K562 (cell line): ENCODE measurements around the gene POC1B. TPM values are rescaled to one million over a fixed set of nuclear protein-coding genes. Genes with fewer than 3 reads are reported as not detected.

Experiments used
- BCL6 ChIP-seq: fragments of 250-450 bp; sonication (Bioruptor Pico); IDR thresholded peaks from 2 replicates; pipeline ENCODE4 v1.4.0; 2020
- CBFA2T2 ChIP-seq: fragments of 450-650 bp; conservative IDR thresholded peaks from 2 replicates; pipeline ENCODE4 v1.6.1; 2017; ENCODE audit warnings: mild to moderate bottlenecking
- CBX1 ChIP-seq: sonication (generic); IDR thresholded peaks from 2 replicates; pipeline ENCODE4 v1.6.1; 2016; ENCODE audit warnings: antibody characterized with exemption, low read depth, mild to moderate bottlenecking
- ELF2 ChIP-seq: fragments of 250-450 bp; sonication (Bioruptor Pico); IDR thresholded peaks from 2 replicates; pipeline ENCODE4 v1.5.0; 2021; ENCODE audit warnings: mild to moderate bottlenecking
- ESRRB ChIP-seq: fragments of 250-450 bp; sonication (Bioruptor Pico); IDR thresholded peaks from 2 replicates; pipeline ENCODE4 v1.5.0; 2020; ENCODE audit warnings: mild to moderate bottlenecking, moderate library complexity, borderline replicate concordance
- ETV1 ChIP-seq: fragments of 450-650 bp; conservative IDR thresholded peaks from 2 replicates; pipeline ENCODE4 v1.6.1; 2016; ENCODE audit warnings: missing genetic modification characterization, control low read depth, low read depth, missing compliant biosample characterization
- HDGF ChIP-seq: fragments of 450-650 bp; IDR thresholded peaks from 2 replicates; pipeline ENCODE4 v1.6.1; 2016
- HNRNPH1 ChIP-seq: fragments of 200-400 bp; formaldehyde crosslinking; optimal IDR thresholded peaks from 2 replicates; pipeline ENCODE3; 2017; ENCODE audit warnings: low read depth, mild to moderate bottlenecking, low read length, moderate library complexity
- HNRNPUL1 ChIP-seq: fragments of 200-400 bp; formaldehyde crosslinking; IDR thresholded peaks from 2 replicates; pipeline ENCODE4 v1.6.1; 2017; ENCODE audit warnings: low read length
- HOMEZ ChIP-seq: fragments of 250-450 bp; sonication (Bioruptor Pico); IDR thresholded peaks from 2 replicates; pipeline ENCODE4 v1.4.0; 2020; ENCODE audit warnings: mild to moderate bottlenecking, moderate library complexity
- MAFG ChIP-seq: fragments of 450-650 bp; conservative IDR thresholded peaks from 2 replicates; pipeline ENCODE4 v1.6.1; 2016; ENCODE audit warnings: missing genetic modification characterization, missing compliant biosample characterization
- NR2C2 ChIP-seq, 2 experiments: fragments of 200-800 bp in 1 of 2; sonication (Bioruptor generic) in 1 of 2; sonication (generic) in 1 of 2; formaldehyde crosslinking in 1 of 2; IDR thresholded peaks; 2 replicates each; pipeline versions ENCODE4 v1.6.1 to v1.8.0; 2016 to 2022; ENCODE audit warnings: mild to moderate bottlenecking in 1 of 2, missing compliant biosample characterization in 1 of 2, missing genetic modification characterization in 1 of 2, missing genetic modification reagents in 1 of 2
- PHF20 ChIP-seq: fragments of 450-650 bp; IDR thresholded peaks from 2 replicates; pipeline ENCODE4 v1.6.1; 2018; ENCODE audit not compliant: partially characterized antibody
- RBM17 ChIP-seq: fragments of 200-400 bp; formaldehyde crosslinking; IDR thresholded peaks from 2 replicates; pipeline ENCODE4 v1.6.1; 2017; ENCODE audit warnings: low read depth, mild to moderate bottlenecking, low read length, borderline replicate concordance
- U2AF2 ChIP-seq: fragments of 200-400 bp; formaldehyde crosslinking; optimal IDR thresholded peaks from 2 replicates; pipeline ENCODE3; 2017; ENCODE audit warnings: low read depth, mild to moderate bottlenecking, low read length
- ZBTB7A ChIP-seq: IDR thresholded peaks from 2 replicates; pipeline ENCODE4 v1.6.1; 2011; ENCODE audit warnings: low read depth, mild to moderate bottlenecking, low read length, moderate library complexity, borderline replicate concordance; ENCODE audit not compliant: control insufficient read depth
- ZNF217 ChIP-seq: sonication (generic); formaldehyde crosslinking; IDR thresholded peaks from 2 replicates; pipeline ENCODE4 v1.8.0; 2022; ENCODE audit warnings: mild to moderate bottlenecking, missing genetic modification reagents
- ZNF431 ChIP-seq: sonication (generic); formaldehyde crosslinking; IDR thresholded peaks from 2 replicates; pipeline ENCODE4 v1.8.0; 2022; ENCODE audit warnings: mild to moderate bottlenecking, missing genetic modification reagents
- ZNF707 ChIP-seq: fragments of 250-450 bp; sonication (Bioruptor Pico); conservative IDR thresholded peaks from 2 replicates; pipeline ENCODE4 v1.8.0; 2022; ENCODE audit warnings: inconsistent platforms, mild to moderate bottlenecking, moderate library complexity
- polyA plus RNA-seq, 8 experiments: library from polyadenylated mRNA; depleted of rRNA in 4 of 8; stranded (reverse) in 5 of 8; unstranded in 3 of 8; fragments of >200 nt; fragmentation: Nextera tagmentation in 2 of 8; fragmentation: Illumina TruSeq in 1 of 8; extraction: Ambion mirVana in 2 of 8; extraction: Trizol in 1 of 8; gene quantifications; 2 replicates each; pipeline versions ENCODE4 v1.2.1 to v1.2.3, GENCODE V29; 2011 to 2014; ENCODE audit warnings: inconsistent platforms in 1 of 8, missing spikeins in 1 of 8
- total RNA-seq, 7 experiments: library from RNA; depleted of rRNA in 6 of 7; stranded (reverse); fragments of >200 nt in 6 of 7; fragmentation: Illumina TruSeq in 2 of 7; extraction: Trizol in 2 of 7; gene quantifications; 2 replicates each; pipeline versions ENCODE4 v1.2.1 to v1.2.3, GENCODE V29; 2011 to 2021; ENCODE audit warnings: low replicate concordance in 1 of 7
- TF ChIP-seq, protein P1 (sequence below): sonication (generic); formaldehyde crosslinking; IDR thresholded peaks from 2 replicates; pipeline ENCODE4 v1.8.0; 2022; ENCODE audit warnings: mild to moderate bottlenecking, missing genetic modification reagents, borderline replicate concordance
- TF ChIP-seq, protein P2 (sequence below): sonication (generic); formaldehyde crosslinking; IDR thresholded peaks from 2 replicates; pipeline ENCODE4 v1.8.1; 2023; ENCODE audit warnings: missing genetic modification reagents, mild to moderate bottlenecking, borderline replicate concordance

The POC1B gene
- total and polyA plus RNA-seq, 9 of the 15 experiments (the other 6 are each of a cell fraction or from before 2014, with no cell fraction given): 4.5 to 16.1 (median 10.4) TPM

- TF ChIP-seq, protein P1, sequence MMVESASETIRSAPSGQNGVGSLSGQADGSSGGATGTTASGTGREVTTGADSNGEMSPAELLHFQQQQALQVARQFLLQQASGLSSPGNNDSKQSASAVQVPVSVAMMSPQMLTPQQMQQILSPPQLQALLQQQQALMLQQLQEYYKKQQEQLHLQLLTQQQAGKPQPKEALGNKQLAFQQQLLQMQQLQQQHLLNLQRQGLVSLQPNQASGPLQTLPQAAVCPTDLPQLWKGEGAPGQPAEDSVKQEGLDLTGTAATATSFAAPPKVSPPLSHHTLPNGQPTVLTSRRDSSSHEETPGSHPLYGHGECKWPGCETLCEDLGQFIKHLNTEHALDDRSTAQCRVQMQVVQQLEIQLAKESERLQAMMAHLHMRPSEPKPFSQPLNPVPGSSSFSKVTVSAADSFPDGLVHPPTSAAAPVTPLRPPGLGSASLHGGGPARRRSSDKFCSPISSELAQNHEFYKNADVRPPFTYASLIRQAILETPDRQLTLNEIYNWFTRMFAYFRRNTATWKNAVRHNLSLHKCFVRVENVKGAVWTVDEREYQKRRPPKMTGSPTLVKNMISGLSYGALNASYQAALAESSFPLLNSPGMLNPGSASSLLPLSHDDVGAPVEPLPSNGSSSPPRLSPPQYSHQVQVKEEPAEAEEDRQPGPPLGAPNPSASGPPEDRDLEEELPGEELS (CRISPR knock-in tag): no peak
- TF ChIP-seq ELF2 (CRISPR knock-in tag) (no peak), ZNF707 (no peak), MAFG (tag) (0 out of 2 replicates have a peak, but pooled peaks have one; percentile 61), ZBTB7A (no peak), PHF20 (no peak), HDGF (no peak), HNRNPH1 (no peak), HOMEZ (CRISPR knock-in tag) (no peak), NR2C2 (CRISPR knock-in tag; IDR thresholded peaks at IDR 0.05) (no peak), NR2C2 (tag; IDR thresholded peaks at IDR 0.05) (peak; percentile 43; the same call in 1 of the 2 replicates), BCL6 (CRISPR knock-in tag) (no peak), ZNF217 (no peak), RBM17 (no peak), ETV1 (tag) (no peak), U2AF2 (no peak), ESRRB (CRISPR knock-in tag) (no peak), ZNF431 (no peak), HNRNPUL1 (no peak), CBFA2T2 (peak; percentile 97), CBX1 (no peak)
- TF ChIP-seq, protein P2, sequence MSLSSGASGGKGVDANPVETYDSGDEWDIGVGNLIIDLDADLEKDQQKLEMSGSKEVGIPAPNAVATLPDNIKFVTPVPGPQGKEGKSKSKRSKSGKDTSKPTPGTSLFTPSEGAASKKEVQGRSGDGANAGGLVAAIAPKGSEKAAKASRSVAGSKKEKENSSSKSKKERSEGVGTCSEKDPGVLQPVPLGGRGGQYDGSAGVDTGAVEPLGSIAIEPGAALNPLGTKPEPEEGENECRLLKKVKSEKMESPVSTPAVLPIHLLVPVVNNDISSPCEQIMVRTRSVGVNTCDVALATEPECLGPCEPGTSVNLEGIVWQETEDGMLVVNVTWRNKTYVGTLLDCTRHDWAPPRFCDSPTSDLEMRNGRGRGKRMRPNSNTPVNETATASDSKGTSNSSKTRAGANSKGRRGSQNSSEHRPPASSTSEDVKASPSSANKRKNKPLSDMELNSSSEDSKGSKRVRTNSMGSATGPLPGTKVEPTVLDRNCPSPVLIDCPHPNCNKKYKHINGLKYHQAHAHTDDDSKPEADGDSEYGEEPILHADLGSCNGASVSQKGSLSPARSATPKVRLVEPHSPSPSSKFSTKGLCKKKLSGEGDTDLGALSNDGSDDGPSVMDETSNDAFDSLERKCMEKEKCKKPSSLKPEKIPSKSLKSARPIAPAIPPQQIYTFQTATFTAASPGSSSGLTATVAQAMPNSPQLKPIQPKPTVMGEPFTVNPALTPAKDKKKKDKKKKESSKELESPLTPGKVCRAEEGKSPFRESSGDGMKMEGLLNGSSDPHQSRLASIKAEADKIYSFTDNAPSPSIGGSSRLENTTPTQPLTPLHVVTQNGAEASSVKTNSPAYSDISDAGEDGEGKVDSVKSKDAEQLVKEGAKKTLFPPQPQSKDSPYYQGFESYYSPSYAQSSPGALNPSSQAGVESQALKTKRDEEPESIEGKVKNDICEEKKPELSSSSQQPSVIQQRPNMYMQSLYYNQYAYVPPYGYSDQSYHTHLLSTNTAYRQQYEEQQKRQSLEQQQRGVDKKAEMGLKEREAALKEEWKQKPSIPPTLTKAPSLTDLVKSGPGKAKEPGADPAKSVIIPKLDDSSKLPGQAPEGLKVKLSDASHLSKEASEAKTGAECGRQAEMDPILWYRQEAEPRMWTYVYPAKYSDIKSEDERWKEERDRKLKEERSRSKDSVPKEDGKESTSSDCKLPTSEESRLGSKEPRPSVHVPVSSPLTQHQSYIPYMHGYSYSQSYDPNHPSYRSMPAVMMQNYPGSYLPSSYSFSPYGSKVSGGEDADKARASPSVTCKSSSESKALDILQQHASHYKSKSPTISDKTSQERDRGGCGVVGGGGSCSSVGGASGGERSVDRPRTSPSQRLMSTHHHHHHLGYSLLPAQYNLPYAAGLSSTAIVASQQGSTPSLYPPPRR: no peak
Measured at GRCh38 chr12:89393551-89394121, 132.2 kb downstream of the POC1B start (continued).
